HG03521 (cell line): ENCODE data around the gene IRX3.
"Not testable (repeated sequence)": the region's sequence is repeated elsewhere in the genome, so short reads cannot be mapped to it uniquely, and the experiment has no call there.

Experiments used
- ATAC-seq: cut with Tn5 transposase; IDR thresholded peaks from one replicate; pipeline ENCODE4 v1.9.1; 2021; ENCODE audit warnings: mild to moderate bottlenecking, moderate library complexity; ENCODE audit not compliant: unreplicated experiment

Gene IRX3

GRCh38 chr16:54277845-54278703, 8.5 kb downstream of the IRX3 start:
- ATAC-seq: no peak

- ATAC-seq: no peak
These were observed 10.6 kb downstream of the IRX3 start for GRCh38 chr16:54275956-54276355.

- no peak for ATAC-seq
These were observed 13.0 kb downstream of the IRX3 start for GRCh38 chr16:54273566-54273965.

GRCh38 chr16:54270711-54271110, 15.9 kb downstream of the IRX3 start:
- no peak for ATAC-seq

- ATAC-seq: no peak
These were observed 17.1 kb downstream of the IRX3 start for GRCh38 chr16:54269461-54269860.

- ATAC-seq: no peak
These were observed 17.8 kb downstream of the IRX3 start for GRCh38 chr16:54268766-54269165.

GRCh38 chr16:54268340-54268739, 18.2 kb downstream of the IRX3 start:
- ATAC-seq: no peak

- ATAC-seq: no peak
These were observed 20.1 kb downstream of the IRX3 start for GRCh38 chr16:54266363-54266955.

GRCh38 chr16:54265575-54266107, 20.9 kb downstream of the IRX3 start:
- ATAC-seq: no peak

- no peak for ATAC-seq
These were observed 33.5 kb downstream of the IRX3 start for GRCh38 chr16:54253118-54253517.

GRCh38 chr16:54248863-54249710, 37.5 kb downstream of the IRX3 start:
- ATAC-seq: no peak

- ATAC-seq: not testable (repeated sequence)
These were observed 38.9 kb downstream of the IRX3 start for GRCh38 chr16:54247705-54248104.

GRCh38 chr16:54246454-54246821, 40.1 kb downstream of the IRX3 start:
- no peak for ATAC-seq

- no peak for ATAC-seq
These were observed 40.7 kb downstream of the IRX3 start for GRCh38 chr16:54245788-54246453.

GRCh38 chr16:54244061-54244886, 42.3 kb downstream of the IRX3 start:
- no peak for ATAC-seq

- no peak for ATAC-seq
These were observed 43.4 kb downstream of the IRX3 start for GRCh38 chr16:54243202-54243601.

- ATAC-seq: no peak
These were observed 44.4 kb downstream of the IRX3 start for GRCh38 chr16:54242199-54242598.

- ATAC-seq: no peak
These were observed 45.1 kb downstream of the IRX3 start for GRCh38 chr16:54241525-54241924.

- no peak for ATAC-seq
These were observed 46.1 kb downstream of the IRX3 start for GRCh38 chr16:54240271-54241129.
